ENCODE measurements around the gene TMTC4. TPM values are rescaled to one million over a fixed set of nuclear protein-coding genes. Genes with fewer than 3 reads are reported as not detected.

TMTC4 gene, protein sequence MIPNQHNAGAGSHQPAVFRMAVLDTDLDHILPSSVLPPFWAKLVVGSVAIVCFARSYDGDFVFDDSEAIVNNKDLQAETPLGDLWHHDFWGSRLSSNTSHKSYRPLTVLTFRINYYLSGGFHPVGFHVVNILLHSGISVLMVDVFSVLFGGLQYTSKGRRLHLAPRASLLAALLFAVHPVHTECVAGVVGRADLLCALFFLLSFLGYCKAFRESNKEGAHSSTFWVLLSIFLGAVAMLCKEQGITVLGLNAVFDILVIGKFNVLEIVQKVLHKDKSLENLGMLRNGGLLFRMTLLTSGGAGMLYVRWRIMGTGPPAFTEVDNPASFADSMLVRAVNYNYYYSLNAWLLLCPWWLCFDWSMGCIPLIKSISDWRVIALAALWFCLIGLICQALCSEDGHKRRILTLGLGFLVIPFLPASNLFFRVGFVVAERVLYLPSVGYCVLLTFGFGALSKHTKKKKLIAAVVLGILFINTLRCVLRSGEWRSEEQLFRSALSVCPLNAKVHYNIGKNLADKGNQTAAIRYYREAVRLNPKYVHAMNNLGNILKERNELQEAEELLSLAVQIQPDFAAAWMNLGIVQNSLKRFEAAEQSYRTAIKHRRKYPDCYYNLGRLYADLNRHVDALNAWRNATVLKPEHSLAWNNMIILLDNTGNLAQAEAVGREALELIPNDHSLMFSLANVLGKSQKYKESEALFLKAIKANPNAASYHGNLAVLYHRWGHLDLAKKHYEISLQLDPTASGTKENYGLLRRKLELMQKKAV
- total RNA-seq = 10 to 100 TPM; 17.6 to 37.9 (median 21.0) TPM

GRCh38 chr13:100674572-100674871 lies at the start of gene TMTC4:
TSS of gene TMTC4 (minus strand) at chr13:100674795. CDS start at chr13:100670362, 4,433 bp downstream.
- no peaks in the 10 kb centered on the region for H3K27me3 ChIP-seq
- H3K27ac ChIP-seq = peak within 1 kb of the TSS; percentile 88
- TF ChIP-seq POLR2AphosphoS5 (IDR thresholded peaks at IDR 0.05) (no peak), POLR2A (IDR thresholded peaks at IDR 0.05) (no peak), CTCF (IDR thresholded peaks at IDR 0.05) (no peak), EP300 (IDR thresholded peaks at IDR 0.05) (no peak)
- DNase-seq (ENCODE audit: low spot score in 2 of 2) = no peak
- H3K4me1 ChIP-seq = peaks cover 18% of the 10 kb centered on the region
- H3K4me3 ChIP-seq = peak within 1 kb of the TSS; percentile 94
- no peaks in the 10 kb centered on the region for H3K9me3 ChIP-seq
- no peaks in the 10 kb centered on the region for H3K36me3 ChIP-seq
- no CpG with 5 or more reads among the region's 45 CpGs for WGBS

DNA sequence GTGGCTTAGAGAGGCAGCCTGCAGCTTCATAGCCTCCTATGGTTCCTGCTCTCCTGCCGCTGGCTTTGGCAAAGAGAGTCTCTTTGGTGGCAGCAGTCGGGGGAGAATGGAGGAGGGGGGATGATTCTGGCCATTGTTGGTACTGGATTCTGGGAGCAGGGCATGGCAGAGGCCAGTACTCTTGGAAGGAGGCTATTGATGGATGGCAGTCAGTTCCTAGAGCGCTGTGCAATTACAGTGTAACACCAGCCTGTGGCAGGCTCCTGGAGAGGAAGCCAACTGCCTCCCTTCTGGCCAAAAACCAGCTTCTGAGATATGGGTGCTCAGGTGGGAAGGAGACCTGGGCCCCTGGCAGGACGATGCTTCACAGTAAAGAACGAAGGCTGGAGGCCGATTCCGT lies 47.9 kb upstream of the TMTC4 start:
- DNase-seq (ENCODE audit: low spot score in 2 of 2) = no peak
- Histone ChIP-seq H3K27me3 (peaks cover 4% of the 10 kb centered on the region), H3K36me3 (no peaks in the 10 kb centered on the region), H3K9me3 (peaks cover under 1% of the 10 kb centered on the region), H3K4me3 (no peak overlapping the region), H3K4me1 (no peaks in the 10 kb centered on the region), H3K27ac (no peak overlapping the region)
- 83% methylated on average over 7 of the region's 7 CpGs for WGBS
- TF ChIP-seq POLR2A (IDR thresholded peaks at IDR 0.05) = no peak
- TF ChIP-seq CTCF (IDR thresholded peaks at IDR 0.05) = no peak
- TF ChIP-seq EP300 (IDR thresholded peaks at IDR 0.05) = no peak
- TF ChIP-seq POLR2AphosphoS5 (IDR thresholded peaks at IDR 0.05) = no peak

GRCh38 chr13:100721885-100722512 lies 47.4 kb upstream of the TMTC4 start:
- TF ChIP-seq CTCF (IDR thresholded peaks at IDR 0.05) (peak in 1 of 2 donors; percentile 46), EP300 (IDR thresholded peaks at IDR 0.05) (no peak)

GRCh38 chr13:100715604-100716003 lies 41.0 kb upstream of the TMTC4 start:
- no peaks in the 10 kb centered on the region for H3K4me1 ChIP-seq
- H3K9me3 ChIP-seq = no peaks in the 10 kb centered on the region
- 88% methylated on average over 7 of the region's 7 CpGs for WGBS
- no peak for TF ChIP-seq EP300 (IDR thresholded peaks at IDR 0.05)
- no peak for TF ChIP-seq POLR2A (IDR thresholded peaks at IDR 0.05)
- no peak for TF ChIP-seq POLR2AphosphoS5 (IDR thresholded peaks at IDR 0.05)
- no peak for TF ChIP-seq CTCF (IDR thresholded peaks at IDR 0.05)
- no peak for DNase-seq (ENCODE audit: low spot score in 2 of 2)
- no peak overlapping the region for H3K4me3 ChIP-seq
- H3K27ac ChIP-seq = no peak overlapping the region
- peaks cover 4% of the 10 kb centered on the region for H3K27me3 ChIP-seq
- no peaks in the 10 kb centered on the region for H3K36me3 ChIP-seq

More at GRCh38 chr13:100721885-100722512, 47.4 kb upstream of the TMTC4 start:
- Histone ChIP-seq H3K4me3 (no peak overlapping the region), H3K27ac (no peak overlapping the region), H3K27me3 (peaks cover 4% of the 10 kb centered on the region), H3K9me3 (no peaks in the 10 kb centered on the region), H3K4me1 (no peaks in the 10 kb centered on the region), H3K36me3 (no peaks in the 10 kb centered on the region)
- no peak for DNase-seq (ENCODE audit: low spot score in 2 of 2)
- 14% methylated on average over 6 of the region's 6 CpGs for WGBS

- Histone ChIP-seq H3K36me3 (no peaks in the 10 kb centered on the region), H3K9me3 (no peaks in the 10 kb centered on the region), H3K4me3 (no peak overlapping the region), H3K4me1 (no peaks in the 10 kb centered on the region), H3K27ac (no peak overlapping the region), H3K27me3 (peaks cover 4% of the 10 kb centered on the region)
- TF ChIP-seq POLR2AphosphoS5 (IDR thresholded peaks at IDR 0.05) (no peak), CTCF (IDR thresholded peaks at IDR 0.05) (no peak), EP300 (IDR thresholded peaks at IDR 0.05) (no peak), POLR2A (IDR thresholded peaks at IDR 0.05) (no peak)
- no peak for DNase-seq (ENCODE audit: low spot score in 2 of 2)
- WGBS = 48% methylated on average over 2 of the region's 2 CpGs
These were observed 39.9 kb upstream of the TMTC4 start for GRCh38 chr13:100714478-100714877.
